GM12873 (cell line): Measurements from ENCODE around the gene SOX30.

Source experiments
- TF ChIP-seq, protein P1 (sequence below): IDR thresholded peaks from 2 replicates; pipeline ENCODE4 v1.5.1; 2012; ENCODE audit warnings: low read depth, mild to moderate bottlenecking, moderate library complexity, low read length, control low read depth; ENCODE audit not compliant: insufficient read depth; ENCODE audit errors: missing control alignments

The SOX30 gene

GRCh38 chr5:157648275-157648990 is 3.8 kb downstream of the SOX30 start:
- TF ChIP-seq, protein P1, sequence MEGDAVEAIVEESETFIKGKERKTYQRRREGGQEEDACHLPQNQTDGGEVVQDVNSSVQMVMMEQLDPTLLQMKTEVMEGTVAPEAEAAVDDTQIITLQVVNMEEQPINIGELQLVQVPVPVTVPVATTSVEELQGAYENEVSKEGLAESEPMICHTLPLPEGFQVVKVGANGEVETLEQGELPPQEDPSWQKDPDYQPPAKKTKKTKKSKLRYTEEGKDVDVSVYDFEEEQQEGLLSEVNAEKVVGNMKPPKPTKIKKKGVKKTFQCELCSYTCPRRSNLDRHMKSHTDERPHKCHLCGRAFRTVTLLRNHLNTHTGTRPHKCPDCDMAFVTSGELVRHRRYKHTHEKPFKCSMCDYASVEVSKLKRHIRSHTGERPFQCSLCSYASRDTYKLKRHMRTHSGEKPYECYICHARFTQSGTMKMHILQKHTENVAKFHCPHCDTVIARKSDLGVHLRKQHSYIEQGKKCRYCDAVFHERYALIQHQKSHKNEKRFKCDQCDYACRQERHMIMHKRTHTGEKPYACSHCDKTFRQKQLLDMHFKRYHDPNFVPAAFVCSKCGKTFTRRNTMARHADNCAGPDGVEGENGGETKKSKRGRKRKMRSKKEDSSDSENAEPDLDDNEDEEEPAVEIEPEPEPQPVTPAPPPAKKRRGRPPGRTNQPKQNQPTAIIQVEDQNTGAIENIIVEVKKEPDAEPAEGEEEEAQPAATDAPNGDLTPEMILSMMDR = no peak

DNA sequence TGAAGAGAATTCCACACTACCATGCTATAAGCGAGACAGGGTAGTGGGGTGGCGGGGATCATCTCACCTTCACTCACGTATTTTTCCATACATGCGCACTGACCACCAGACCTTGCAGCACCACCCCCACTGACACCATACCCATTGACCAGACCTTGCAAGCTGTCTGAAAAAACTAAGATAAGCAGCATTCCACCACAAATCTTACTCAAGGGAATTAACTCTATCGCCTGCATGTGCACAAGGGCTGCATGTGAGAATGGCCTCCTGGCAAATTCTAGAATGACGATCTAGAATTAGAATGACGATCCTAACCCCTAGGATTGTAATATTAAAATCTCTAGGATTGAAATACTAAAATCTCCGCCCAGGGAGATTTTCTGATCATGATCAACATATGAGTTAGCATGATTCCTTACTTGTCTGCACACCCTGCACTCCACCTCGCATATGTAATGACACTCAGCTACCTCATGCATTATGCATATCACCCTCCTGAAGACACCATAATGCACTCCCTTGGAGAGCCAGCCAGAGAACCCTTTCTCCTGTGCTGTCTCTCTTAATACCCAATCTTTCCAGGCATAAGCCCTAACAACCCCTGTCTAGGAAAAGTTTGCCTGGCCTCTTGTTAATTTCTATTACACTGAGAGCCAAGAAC is 11.7 kb downstream of the SOX30 start:
- TF ChIP-seq, protein P1 = no peak

DNA sequence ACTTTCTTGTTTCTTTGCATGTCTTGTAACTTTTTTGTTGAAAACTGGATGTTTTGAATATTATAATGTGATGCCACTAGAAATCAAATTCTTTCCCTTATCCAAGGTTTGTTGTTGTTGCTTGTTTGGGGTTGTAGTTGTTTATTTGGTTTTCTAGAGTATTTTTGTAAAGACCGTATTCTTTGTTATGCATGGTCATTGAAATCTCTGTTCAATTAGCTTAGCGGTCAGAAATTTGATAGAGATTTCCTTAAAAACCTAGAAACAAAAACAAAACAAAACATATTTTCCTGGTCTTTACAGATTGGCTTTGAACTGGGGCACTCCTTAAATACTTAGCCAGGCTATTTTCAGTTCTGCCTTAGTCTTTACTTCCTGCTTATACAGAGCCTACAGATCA is 21.9 kb downstream of the SOX30 start:
- TF ChIP-seq, protein P1 = no peak

GRCh38 chr5:157626831-157627230 is 25.4 kb downstream of the SOX30 start:
- TF ChIP-seq, protein P1 = no peak

GRCh38 chr5:157624144-157624543 is 28.1 kb downstream of the SOX30 start:
- TF ChIP-seq, protein P1 = no peak

- TF ChIP-seq, protein P1 = no peak
Observed at GRCh38 chr5:157620776-157621175, 31.5 kb downstream of the SOX30 start.

GRCh38 chr5:157618191-157618765 is 34.0 kb downstream of the SOX30 start:
- TF ChIP-seq, protein P1 = no peak
